IMR-90 (cell line): ENCODE data around the gene GIMAP8. TPM values are rescaled to one million over a fixed set of nuclear protein-coding genes. Genes with fewer than 3 reads are reported as not detected.

ENCODE experiments used
- ATAC-seq: fragments of 200-7000 bp; cut with Tn5 transposase; 2 replicates; pipeline ENCODE4 v1.9.1; 2020; ENCODE audit warnings: low read depth, mild to moderate bottlenecking, moderate library complexity
- BruUV-seq: library from RNA; stranded (reverse); fragments of 400-500 nt; replicated peaks from 2 replicates; lab custom pipeline; 2021; lab: Mats Ljungman, UMichigan
- CTCF ChIA-PET: fragments of 300-600 bp; formaldehyde crosslinking; extraction: SDS; loops from one replicate; lab custom pipeline; 2021; ENCODE audit warnings: antibody characterized with exemption; lab: Yijun Ruan, JAX
- POLR2A ChIA-PET: fragments of 300-600 bp; sonication (Branson Sonifier 250); formaldehyde crosslinking; loops from one replicate; lab custom pipeline; 2022; ENCODE audit warnings: antibody characterized with exemption; ENCODE audit not compliant: unreplicated experiment; lab: Charles Lee
- DNase-seq: peaks from one replicate; pipeline ENCODE4 v3.0.0; 2013
- H2AFZ ChIP-seq: replicated peaks from 2 replicates; pipeline ENCODE3; 2013; ENCODE audit warnings: low read length, mild to moderate bottlenecking; ENCODE audit not compliant: poor library complexity
- H2AK5ac ChIP-seq: 2 replicates; pipeline ENCODE4 v1.6.1; 2013; ENCODE audit warnings: low read depth, low read length, inconsistent platforms
- H2AK9ac ChIP-seq: replicated peaks from 2 replicates; pipeline ENCODE3; 2013; ENCODE audit warnings: mild to moderate bottlenecking, low read depth, low read length, moderate library complexity; ENCODE audit not compliant: poor library complexity
- H2BK120ac ChIP-seq: 2 replicates; pipeline ENCODE4 v1.6.1; 2013; ENCODE audit warnings: low read depth, low read length, inconsistent platforms
- H2BK15ac ChIP-seq: 3 replicates; pipeline ENCODE4 v1.6.1; 2013; ENCODE audit warnings: low read depth, low read length, inconsistent platforms
- H2BK20ac ChIP-seq: 2 replicates; pipeline ENCODE4 v1.6.1; 2013; ENCODE audit warnings: low read depth, mild to moderate bottlenecking, inconsistent platforms, low read length, moderate library complexity
- H2BK5ac ChIP-seq: 2 replicates; pipeline ENCODE4 v1.6.1; 2013; ENCODE audit warnings: mild to moderate bottlenecking, low read depth, low read length, inconsistent platforms; ENCODE audit not compliant: poor library complexity, severe bottlenecking
- H3K14ac ChIP-seq: replicated peaks from 2 replicates; pipeline ENCODE4 v1.6.1; 2013; ENCODE audit warnings: low read depth, low read length, inconsistent platforms
- H3K18ac ChIP-seq: 2 replicates; pipeline ENCODE4 v1.6.1; 2013; ENCODE audit warnings: low read depth, low read length, control low read depth
- H3K23ac ChIP-seq: 2 replicates; pipeline ENCODE4 v1.6.1; 2013; ENCODE audit warnings: low read depth, low read length, inconsistent platforms
- H3K27ac ChIP-seq: 2 replicates; pipeline ENCODE4 v1.5.1; 2013; ENCODE audit warnings: mild to moderate bottlenecking, control low read depth, low read length; ENCODE audit not compliant: insufficient read depth
- H3K27me3 ChIP-seq: 2 replicates; pipeline ENCODE4 v1.6.1; 2013; ENCODE audit warnings: low read length; ENCODE audit not compliant: control insufficient read depth, insufficient read depth
- H3K36me3 ChIP-seq: 2 replicates; pipeline ENCODE4 v1.6.1; 2013; ENCODE audit warnings: low read length, mixed read lengths; ENCODE audit not compliant: control insufficient read depth, insufficient read depth
- H3K4ac ChIP-seq: 2 replicates; pipeline ENCODE4 v1.6.1; 2013; ENCODE audit warnings: low read depth, low read length, inconsistent platforms
- H3K4me1 ChIP-seq: 2 replicates; pipeline ENCODE4 v1.6.1; 2013; ENCODE audit warnings: low read length, mixed read lengths; ENCODE audit not compliant: control insufficient read depth, insufficient read depth
- H3K4me2 ChIP-seq: 2 replicates; pipeline ENCODE4 v1.6.1; 2013; ENCODE audit warnings: low read depth, mild to moderate bottlenecking, control low read depth, low read length, moderate library complexity
- H3K4me3 ChIP-seq: 2 replicates; pipeline ENCODE4 v1.5.1; 2013; ENCODE audit warnings: low read depth, mild to moderate bottlenecking, control low read depth, low read length, moderate library complexity; ENCODE audit not compliant: insufficient read depth
- H3K56ac ChIP-seq: 2 replicates; pipeline ENCODE4 v1.6.1; 2013; ENCODE audit warnings: low read length, inconsistent platforms; ENCODE audit not compliant: insufficient read depth; ENCODE audit errors: extremely low read depth
- H3K79me1 ChIP-seq, 2 experiments: 2 replicates each; pipeline ENCODE4 v1.6.1; 2013; ENCODE audit warnings: low read length in 2 of 2, inconsistent platforms in 1 of 2, low read depth in 1 of 2
- H3K9ac ChIP-seq: 2 replicates; pipeline ENCODE4 v1.6.1; 2013; ENCODE audit warnings: low read depth, low read length, control low read depth
- H3K9me1 ChIP-seq: 2 replicates; pipeline ENCODE4 v1.6.1; 2013; ENCODE audit warnings: low read length, inconsistent platforms; ENCODE audit not compliant: insufficient read depth
- H3K9me3 ChIP-seq: 2 replicates; pipeline ENCODE4 v1.6.1; 2013; ENCODE audit warnings: low read length; ENCODE audit not compliant: control insufficient read depth, insufficient read depth
- H4K20me1 ChIP-seq: 2 replicates; pipeline ENCODE4 v1.6.1; 2013; ENCODE audit warnings: low read length, inconsistent platforms; ENCODE audit not compliant: insufficient read depth
- H4K5ac ChIP-seq: 2 replicates; pipeline ENCODE4 v1.6.1; 2013; ENCODE audit warnings: mild to moderate bottlenecking, low read depth, low read length, control low read depth
- H4K8ac ChIP-seq, 2 experiments: 2 replicates each; pipeline ENCODE4 v1.6.1; 2013; ENCODE audit warnings: low read depth in 2 of 2, low read length in 2 of 2, control low read depth in 1 of 2, inconsistent platforms in 1 of 2
- H4K91ac ChIP-seq: 2 replicates; pipeline ENCODE4 v1.6.1; 2013; ENCODE audit warnings: low read depth, low read length, inconsistent platforms; ENCODE audit not compliant: insufficient read depth
- BHLHE40 ChIP-seq: fragments of 150-350 bp; IDR thresholded peaks from 2 replicates; pipeline ENCODE4 v1.6.1; 2016; ENCODE audit warnings: mild to moderate bottlenecking, low read depth, low read length
- CEBPB ChIP-seq: IDR thresholded peaks from 2 replicates; pipeline ENCODE4 v1.6.1; 2012; ENCODE audit warnings: low read depth, low read length, improper control_type of control experiment
- CHD1 ChIP-seq: IDR thresholded peaks from 2 replicates; pipeline ENCODE4 v1.6.1; 2012; ENCODE audit warnings: low read depth, low read length, improper control_type of control experiment
- CTCF ChIP-seq: conservative IDR thresholded peaks from 2 replicates; pipeline ENCODE4 v1.5.1; 2012; ENCODE audit warnings: mild to moderate bottlenecking, low read depth, low read length, improper control_type of control experiment
- MAFK ChIP-seq: IDR thresholded peaks from 2 replicates; pipeline ENCODE4 v1.6.1; 2012; ENCODE audit warnings: low read depth, low read length, improper control_type of control experiment
- MAZ ChIP-seq: IDR thresholded peaks from 2 replicates; pipeline ENCODE4 v1.6.1; 2012; ENCODE audit warnings: low read depth, mild to moderate bottlenecking, low read length, improper control_type of control experiment, moderate library complexity, borderline replicate concordance
- MXI1 ChIP-seq: IDR thresholded peaks from 2 replicates; pipeline ENCODE4 v1.6.1; 2012; ENCODE audit warnings: low read depth, mild to moderate bottlenecking, low read length, moderate library complexity, borderline replicate concordance
- NFE2L2 ChIP-seq: fragments of 150-350 bp; IDR thresholded peaks from 2 replicates; pipeline ENCODE4 v1.6.1; 2016; ENCODE audit warnings: low read depth, mild to moderate bottlenecking, low read length
- POLR2A ChIP-seq: IDR thresholded peaks from 2 replicates; pipeline ENCODE4 v1.6.1; 2012; ENCODE audit warnings: mild to moderate bottlenecking, low read depth, low read length
- RAD21 ChIP-seq: IDR thresholded peaks from 2 replicates; pipeline ENCODE4 v1.6.1; 2012; ENCODE audit warnings: low read length, improper control_type of control experiment
- SMC3 ChIP-seq: fragments of 150-350 bp; IDR thresholded peaks from 2 replicates; pipeline ENCODE4 v1.6.1; 2016; ENCODE audit warnings: low read depth, mild to moderate bottlenecking, antibody characterized with exemption, low read length, moderate library complexity
- WGBS, 2 experiments: methylation state at CpG; one replicate each; pipeline versions ENCODE4 v1.1.5 to v1.1.7; 2013; ENCODE audit warnings: missing lambda C conversion rate in 2 of 2; ENCODE audit not compliant: insufficient read length in 1 of 2; ENCODE audit errors: extremely low coverage in 2 of 2; 5-methylcytosine and 5-hydroxymethylcytosine counted together
- dilution Hi-C: fragments of 300-500 bp; cut with HindIII; formaldehyde crosslinking; loops from one replicate; pipeline ENCODE4 v1.14.3; 2018; ENCODE audit warnings: low sequenced_read_pairs; ENCODE audit not compliant: unreplicated experiment
- in situ Hi-C: fragments of 300-500 bp; cut with MboI; formaldehyde crosslinking; loops from 3 replicates; pipeline ENCODE4 v1.14.3; 2019; ENCODE audit warnings: low sequenced_read_pairs, inconsistent platforms, mixed read lengths
- intact Hi-C: fragments of 100-400 bp; cut with micrococcal nuclease; formaldehyde crosslinking; loops from 2 replicates; pipeline ENCODE4 v1.10.0; 2022
- polyA plus RNA-seq, 3 experiments: library from polyadenylated mRNA; depleted of rRNA; stranded (reverse); fragments of >200 nt; gene quantifications; 2 replicates each; pipeline ENCODE4 v1.2.3, GENCODE V29; 2012; ENCODE audit warnings: low replicate concordance in 1 of 3
- total RNA-seq: library from RNA; depleted of rRNA; stranded (reverse); fragments of >200 nt; gene quantifications from 2 replicates; pipeline ENCODE4 v1.2.3, GENCODE V29; 2012
- TF ChIP-seq, protein P1 (sequence below): fragments of 150-350 bp; IDR thresholded peaks from 2 replicates; pipeline ENCODE4 v1.6.1; 2017; ENCODE audit warnings: mild to moderate bottlenecking, antibody characterized with exemption, low read length, low read depth

The GIMAP8 gene
- total and polyA plus RNA-seq, 2 of the 4 experiments (the other 2 are of a cell fraction): not detected

DNA sequence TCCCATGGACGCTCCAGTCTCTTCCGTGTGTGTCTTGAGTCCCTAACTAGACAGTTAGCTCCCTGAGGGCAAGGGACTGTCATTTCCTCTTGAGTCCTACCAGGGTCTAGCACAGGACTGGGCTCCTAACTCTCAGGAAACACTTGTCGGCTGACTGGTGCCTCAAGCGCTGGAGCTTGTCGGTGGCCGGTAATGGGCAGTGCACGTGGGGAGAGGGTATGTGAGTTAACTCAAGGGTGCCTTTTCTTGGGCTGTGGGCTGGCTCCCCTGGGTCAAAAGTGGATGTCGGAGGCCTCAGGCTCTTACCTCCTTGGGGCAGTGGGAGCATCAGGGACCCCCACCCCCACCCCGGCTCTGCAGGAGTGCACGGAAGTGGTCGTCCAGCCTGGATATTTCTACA lies 38.4 kb upstream of the GIMAP8 start:
- no peak overlapping the region for H3K14ac ChIP-seq
- POLR2A ChIA-PET: no interaction called here
- H4K8ac ChIP-seq: no peak overlapping the region
- no peaks in the 10 kb centered on the region; the same call in 1 of the 2 replicates for H3K36me3 ChIP-seq
- H3K23ac ChIP-seq: no peak overlapping the region
- no peak overlapping the region for H3K4ac ChIP-seq
- H3K18ac ChIP-seq: no peak overlapping the region
- no peak overlapping the region for H4K91ac ChIP-seq
- DNase-seq: no peak
- H3K27ac ChIP-seq: no peak overlapping the region
- no peak for TF ChIP-seq RAD21
- no peak for TF ChIP-seq CEBPB
- TF ChIP-seq MXI1: no peak
- TF ChIP-seq POLR2A: no peak
- TF ChIP-seq CHD1: no peak
- TF ChIP-seq BHLHE40: no peak
- TF ChIP-seq CTCF: no peak
- TF ChIP-seq MAZ: no peak
- no peak for TF ChIP-seq MAFK
- TF ChIP-seq, protein P1, sequence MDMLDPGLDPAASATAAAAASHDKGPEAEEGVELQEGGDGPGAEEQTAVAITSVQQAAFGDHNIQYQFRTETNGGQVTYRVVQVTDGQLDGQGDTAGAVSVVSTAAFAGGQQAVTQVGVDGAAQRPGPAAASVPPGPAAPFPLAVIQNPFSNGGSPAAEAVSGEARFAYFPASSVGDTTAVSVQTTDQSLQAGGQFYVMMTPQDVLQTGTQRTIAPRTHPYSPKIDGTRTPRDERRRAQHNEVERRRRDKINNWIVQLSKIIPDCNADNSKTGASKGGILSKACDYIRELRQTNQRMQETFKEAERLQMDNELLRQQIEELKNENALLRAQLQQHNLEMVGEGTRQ: no peak
- no peak for TF ChIP-seq NFE2L2
- TF ChIP-seq SMC3: no peak
- no peak overlapping the region for H2BK20ac ChIP-seq
- no peak overlapping the region for H2BK5ac ChIP-seq
- no peak overlapping the region for H2AK5ac ChIP-seq
- no peak overlapping the region for H2AK9ac ChIP-seq
- no peak overlapping the region for H2BK15ac ChIP-seq
- dilution Hi-C loops: no loop called here
- CTCF ChIA-PET: interaction anchor here (0.5 kb wide), 1 partner anchor 56 kb away, joined by 3 read pairs; no protein-coding TSS in a partner anchor
- in situ Hi-C loops: loop anchor here (25.0 kb wide), 2 partner anchors 550 to 575 kb away; partner anchors contain the start of genes ATP6V0E2, KCNH2 and NOS3
- no peaks in the 10 kb centered on the region for H3K9me3 ChIP-seq
- H3K27me3 ChIP-seq: no peaks in the 10 kb centered on the region
- no peak overlapping the region for H3K4me3 ChIP-seq
- H3K56ac ChIP-seq: no peak overlapping the region
- no peak for ATAC-seq
- no CpG with 5 or more reads among the region's 11 CpGs for WGBS, 2 experiments
- no peaks in the 10 kb centered on the region; the same call in 1 of the 2 replicates for H4K20me1 ChIP-seq
- H3K79me1 ChIP-seq: peaks cover 0 to 3% of the 10 kb centered on the region in 2 experiments; a peak in 2 of 4 replicates
- H3K9me1 ChIP-seq: peaks cover 3% of the 10 kb centered on the region
- H2BK120ac ChIP-seq: no peak overlapping the region
- peaks cover 2% of the 10 kb centered on the region; the same call in 1 of the 2 replicates for H3K4me1 ChIP-seq
- no peak overlapping the region for H3K9ac ChIP-seq
- no TSS peak for BruUV-seq
- intact Hi-C loops: no loop called here
- no peak overlapping the region for H2AFZ ChIP-seq
- no peak overlapping the region for H4K5ac ChIP-seq
- H3K4me2 ChIP-seq: no peak overlapping the region
